Endothelial cell (in vitro differentiated cells): ENCODE results near the gene AP1G2. TPM values are rescaled to one million over a fixed set of nuclear protein-coding genes. Genes with fewer than 3 reads are reported as not detected.

Source experiments
- DNase-seq: peaks from one replicate; pipeline ENCODE4 v3.0.0; 2021; ENCODE audit warnings: low spot score
- H3K27ac Mint-ChIP-seq: one replicate; pipeline ENCODE4 v1.8.0; 2021; ENCODE audit warnings: mixed read lengths, inconsistent platforms; ENCODE audit not compliant: unreplicated experiment
- H3K27me3 Mint-ChIP-seq: one replicate; pipeline ENCODE4 v1.8.0; 2021; ENCODE audit warnings: mild to moderate bottlenecking, moderate library complexity, mixed read lengths, inconsistent platforms; ENCODE audit not compliant: unreplicated experiment
- H3K36me3 Mint-ChIP-seq: one replicate; pipeline ENCODE4 v1.8.0; 2021; ENCODE audit warnings: mild to moderate bottlenecking, low read depth, mixed read lengths, inconsistent platforms; ENCODE audit not compliant: unreplicated experiment
- H3K4me1 Mint-ChIP-seq: one replicate; pipeline ENCODE4 v1.8.0; 2021; ENCODE audit warnings: mild to moderate bottlenecking, mixed read lengths, inconsistent platforms; ENCODE audit not compliant: unreplicated experiment
- H3K4me3 Mint-ChIP-seq: one replicate; pipeline ENCODE4 v1.8.0; 2021; ENCODE audit warnings: mild to moderate bottlenecking, mixed read lengths, inconsistent platforms; ENCODE audit not compliant: unreplicated experiment
- H3K9me3 Mint-ChIP-seq: one replicate; pipeline ENCODE4 v1.8.0; 2021; ENCODE audit warnings: mixed read lengths, inconsistent platforms; ENCODE audit not compliant: unreplicated experiment
- CTCF ChIP-seq: fragments of 200-600 bp; sonication (generic); IDR thresholded peaks from one replicate; pipeline ENCODE4 v1.5.0; 2021; ENCODE audit warnings: antibody characterized with exemption; ENCODE audit not compliant: unreplicated experiment
- total RNA-seq: library from RNA; stranded (reverse); fragmentation: NEBNext Ultra II Directional; extraction: Animal tissue kit (Norgen Biotek cat#: 25700); gene quantifications from one replicate; pipeline ENCODE4 v1.2.1, GENCODE V29; 2021; ENCODE audit not compliant: unreplicated experiment

AP1G2 gene
- total RNA-seq, 1 donor from 2014 or later: 134 TPM

- Mint-ChIP-seq H3K36me3 (peaks cover 4% of the 10 kb centered on the region), H3K4me1 (peaks cover 2% of the 10 kb centered on the region), H3K27me3 (peaks cover 6% of the 10 kb centered on the region), H3K9me3 (peaks cover 3% of the 10 kb centered on the region), H3K4me3 (no peak overlapping the region), H3K27ac (no peak overlapping the region)
- no peak for DNase-seq
- TF ChIP-seq CTCF: no peak
Observed at GRCh38 chr14:23609001-23609400, 41.4 kb upstream of the AP1G2 start.

- no peak for DNase-seq
- no peak for TF ChIP-seq CTCF
- H3K9me3 Mint-ChIP-seq: peaks cover 3% of the 10 kb centered on the region
- H3K36me3 Mint-ChIP-seq: peaks cover 4% of the 10 kb centered on the region
- no peak overlapping the region for H3K4me3 Mint-ChIP-seq
- H3K4me1 Mint-ChIP-seq: peaks cover 2% of the 10 kb centered on the region
- H3K27ac Mint-ChIP-seq: no peak overlapping the region
- peaks cover 4% of the 10 kb centered on the region for H3K27me3 Mint-ChIP-seq
Observed at GRCh38 chr14:23608454-23608853, 40.9 kb upstream of the AP1G2 start.

GRCh38 chr14:23605931-23606585, 38.5 kb upstream of the AP1G2 start:
- no peak for TF ChIP-seq CTCF
- Mint-ChIP-seq H3K9me3 (peaks cover 3% of the 10 kb centered on the region), H3K27ac (no peak overlapping the region), H3K27me3 (peaks cover 3% of the 10 kb centered on the region), H3K36me3 (peaks cover 4% of the 10 kb centered on the region), H3K4me1 (peaks cover 2% of the 10 kb centered on the region), H3K4me3 (no peak overlapping the region)
- DNase-seq: no peak

- DNase-seq: no peak
- Mint-ChIP-seq H3K27ac (no peak overlapping the region), H3K27me3 (peaks cover 1% of the 10 kb centered on the region)
Observed at GRCh38 chr14:23604675-23605170, 37.1 kb upstream of the AP1G2 start.

More at GRCh38 chr14:23604675-23605170, 37.1 kb upstream of the AP1G2 start:
- no peaks in the 10 kb centered on the region for H3K4me1 Mint-ChIP-seq
- H3K9me3 Mint-ChIP-seq: peaks cover 3% of the 10 kb centered on the region
- H3K4me3 Mint-ChIP-seq: no peak overlapping the region
- TF ChIP-seq CTCF: no peak
- peaks cover 4% of the 10 kb centered on the region for H3K36me3 Mint-ChIP-seq
